HEK293 (cell line): ENCODE results near the gene SPP2.

Experiments used
- CTCF ChIA-PET: fragments of 350-600 bp; formaldehyde crosslinking; extraction: SDS; loops from one replicate; lab custom pipeline; 2021; ENCODE audit warnings: antibody characterized with exemption; lab: Yijun Ruan, JAX
- POLR2A ChIA-PET: fragments of 300-600 bp; formaldehyde crosslinking; extraction: SDS; loops from one replicate; lab custom pipeline; 2020; ENCODE audit warnings: antibody characterized with exemption, inconsistent platforms; lab: Yijun Ruan, JAX
- H3K27ac ChIP-seq: fragments of 200-500 bp; sonication (Bioruptor generic); 2 replicates; pipeline ENCODE4 v1.5.1; 2014; ENCODE audit warnings: low read depth, low read length, control low read depth, inconsistent platforms; ENCODE audit errors: extremely low read depth
- H3K36me3 ChIP-seq, 2 experiments: fragments of 200-500 bp in 1 of 2; sonication (Bioruptor generic) in 1 of 2; 1 replicate in 1 of 2; 2 replicates in 1 of 2; pipeline ENCODE4 v1.5.1; 2014 to 2017; ENCODE audit warnings: inconsistent platforms in 2 of 2, low read length in 2 of 2; ENCODE audit not compliant: control insufficient read depth in 2 of 2, insufficient read depth in 1 of 2
- H3K4me1 ChIP-seq: fragments of 200-500 bp; sonication (Bioruptor generic); 2 replicates; pipeline ENCODE4 v1.5.1; 2014; ENCODE audit warnings: mild to moderate bottlenecking, low read length, inconsistent platforms; ENCODE audit not compliant: control insufficient read depth, insufficient read depth
- H3K4me3 ChIP-seq: 2 replicates; pipeline ENCODE4 v1.5.1; 2011; ENCODE audit warnings: low read depth, mild to moderate bottlenecking, control low read depth, low read length, moderate library complexity
- H3K9me3 ChIP-seq: fragments of 200-500 bp; sonication (Bioruptor generic); 2 replicates; pipeline ENCODE4 v1.5.1; 2014; ENCODE audit warnings: low read depth, low read length, inconsistent platforms; ENCODE audit not compliant: control insufficient read depth, insufficient read depth
- BCL11A ChIP-seq: fragments of 450-650 bp; formaldehyde crosslinking; IDR thresholded peaks from 2 replicates; pipeline ENCODE4 v1.5.1; 2016; ENCODE audit warnings: low read depth, missing biosample characterization, missing genetic modification characterization
- EGR2 ChIP-seq: fragments of 450-650 bp; formaldehyde crosslinking; IDR thresholded peaks from 2 replicates; pipeline ENCODE4 v1.5.1; 2016; ENCODE audit warnings: low read depth, missing biosample characterization, missing genetic modification characterization
- HOXC10 ChIP-seq: sonication (generic); formaldehyde crosslinking; IDR thresholded peaks from 2 replicates; pipeline ENCODE4 v1.8.1; 2023; ENCODE audit warnings: mild to moderate bottlenecking, missing genetic modification reagents
- IKZF3 ChIP-seq: fragments of 450-650 bp; IDR thresholded peaks from 2 replicates; pipeline ENCODE4 v1.5.0; 2018; ENCODE audit warnings: missing biosample characterization, mild to moderate bottlenecking, missing genetic modification characterization, moderate library complexity
- KLF7 ChIP-seq: fragments of 450-650 bp; formaldehyde crosslinking; IDR thresholded peaks from 2 replicates; pipeline ENCODE4 v1.5.1; 2016; ENCODE audit warnings: missing biosample characterization, missing genetic modification characterization, borderline replicate concordance
- SETDB1 ChIP-seq: IDR thresholded peaks from one replicate; pipeline ENCODE4 v1.6.1; 2017; ENCODE audit warnings: mild to moderate bottlenecking, low read length, moderate library complexity, mixed read lengths; ENCODE audit not compliant: insufficient read length
- YY1 ChIP-seq: fragments of 450-650 bp; formaldehyde crosslinking; IDR thresholded peaks from 2 replicates; pipeline ENCODE4 v1.5.1; 2018; ENCODE audit warnings: missing biosample characterization, missing genetic modification characterization
- YY2 ChIP-seq: fragments of 450-650 bp; formaldehyde crosslinking; IDR thresholded peaks from 2 replicates; pipeline ENCODE4 v1.5.1; 2016; ENCODE audit warnings: missing biosample characterization, missing genetic modification characterization
- ZNF121 ChIP-seq: fragments of 450-650 bp; formaldehyde crosslinking; IDR thresholded peaks from 2 replicates; pipeline ENCODE4 v1.5.1; 2016; ENCODE audit warnings: missing biosample characterization, missing genetic modification characterization
- ZNF140 ChIP-seq: fragments of 450-650 bp; formaldehyde crosslinking; IDR thresholded peaks from 2 replicates; pipeline ENCODE4 v1.5.1; 2016; ENCODE audit warnings: missing biosample characterization, missing genetic modification characterization
- ZNF155 ChIP-seq: fragments of 450-650 bp; formaldehyde crosslinking; IDR thresholded peaks from 2 replicates; pipeline ENCODE4 v1.5.1; 2016; ENCODE audit warnings: missing biosample characterization, missing genetic modification characterization
- ZNF16 ChIP-seq: fragments of 450-650 bp; formaldehyde crosslinking; IDR thresholded peaks from 2 replicates; pipeline ENCODE4 v1.5.1; 2016; ENCODE audit warnings: low read depth, missing biosample characterization, missing genetic modification characterization
- ZNF473 ChIP-seq: fragments of 450-650 bp; formaldehyde crosslinking; IDR thresholded peaks from 2 replicates; pipeline ENCODE4 v1.5.1; 2017; ENCODE audit warnings: missing biosample characterization, missing genetic modification characterization
- ZNF544 ChIP-seq: fragments of 450-650 bp; formaldehyde crosslinking; IDR thresholded peaks from 2 replicates; pipeline ENCODE4 v1.5.0; 2017; ENCODE audit warnings: missing biosample characterization, missing genetic modification characterization
- ZNF701 ChIP-seq: fragments of 450-650 bp; formaldehyde crosslinking; IDR thresholded peaks from 2 replicates; pipeline ENCODE4 v1.5.1; 2016; ENCODE audit warnings: missing biosample characterization, missing genetic modification characterization
- TF ChIP-seq, protein P1 (sequence below): fragments of 450-650 bp; formaldehyde crosslinking; IDR thresholded peaks from 2 replicates; pipeline ENCODE4 v1.5.1; 2016; ENCODE audit warnings: missing biosample characterization, missing genetic modification characterization
- TF ChIP-seq, protein P2 (sequence below): fragments of 450-650 bp; formaldehyde crosslinking; IDR thresholded peaks from 2 replicates; pipeline ENCODE4 v1.5.1; 2017; ENCODE audit warnings: missing biosample characterization, missing genetic modification characterization
- TF ChIP-seq, protein P3 (sequence below): fragments of 450-650 bp; formaldehyde crosslinking; IDR thresholded peaks from 2 replicates; pipeline ENCODE4 v1.5.1; 2016; ENCODE audit warnings: missing biosample characterization, missing genetic modification characterization
- TF ChIP-seq, protein P4 (sequence below): fragments of 450-650 bp; formaldehyde crosslinking; IDR thresholded peaks from 2 replicates; pipeline ENCODE4 v1.5.1; 2016; ENCODE audit warnings: missing biosample characterization, missing genetic modification characterization
- TF ChIP-seq, protein P5 (sequence below): fragments of 450-650 bp; formaldehyde crosslinking; IDR thresholded peaks from 2 replicates; pipeline ENCODE4 v1.5.1; 2017; ENCODE audit warnings: missing biosample characterization, missing genetic modification characterization

Gene SPP2

DNA sequence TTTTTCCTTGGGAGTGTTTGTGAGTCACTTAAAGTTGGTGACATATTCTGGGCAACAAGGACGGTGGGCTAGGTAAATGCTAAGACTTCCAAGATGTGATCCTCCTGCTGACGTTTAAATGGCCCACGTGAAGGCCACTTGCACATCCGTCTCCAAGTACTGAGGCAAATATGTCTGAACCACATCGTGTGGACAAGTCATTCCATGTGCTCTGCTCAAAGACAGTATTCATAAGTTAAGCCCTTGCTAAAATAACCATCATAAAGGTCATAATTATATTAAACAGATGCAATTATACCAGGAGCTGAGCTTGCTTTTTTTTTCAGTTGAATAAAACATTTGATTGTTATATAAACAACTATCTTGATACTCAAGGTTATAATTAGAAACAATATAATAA lies 44.8 kb downstream of the SPP2 start:
- H3K27ac ChIP-seq: no peak overlapping the region
- TF ChIP-seq EGR2 (tag by site-specific recombination) (no peak), ZNF473 (no peak), ZNF121 (no peak), SETDB1 (no peak), ZNF16 (tag by site-specific recombination) (no peak), KLF7 (tag by site-specific recombination) (no peak), YY1 (tag by site-specific recombination) (no peak), HOXC10 (CRISPR knock-in tag) (no peak), ZNF544 (no peak), ZNF155 (tag by site-specific recombination) (no peak), BCL11A (tag by site-specific recombination) (no peak), YY2 (tag by site-specific recombination) (no peak), IKZF3 (no peak), ZNF701 (tag by site-specific recombination) (no peak), ZNF140 (tag by site-specific recombination) (no peak)
- TF ChIP-seq, protein P1, sequence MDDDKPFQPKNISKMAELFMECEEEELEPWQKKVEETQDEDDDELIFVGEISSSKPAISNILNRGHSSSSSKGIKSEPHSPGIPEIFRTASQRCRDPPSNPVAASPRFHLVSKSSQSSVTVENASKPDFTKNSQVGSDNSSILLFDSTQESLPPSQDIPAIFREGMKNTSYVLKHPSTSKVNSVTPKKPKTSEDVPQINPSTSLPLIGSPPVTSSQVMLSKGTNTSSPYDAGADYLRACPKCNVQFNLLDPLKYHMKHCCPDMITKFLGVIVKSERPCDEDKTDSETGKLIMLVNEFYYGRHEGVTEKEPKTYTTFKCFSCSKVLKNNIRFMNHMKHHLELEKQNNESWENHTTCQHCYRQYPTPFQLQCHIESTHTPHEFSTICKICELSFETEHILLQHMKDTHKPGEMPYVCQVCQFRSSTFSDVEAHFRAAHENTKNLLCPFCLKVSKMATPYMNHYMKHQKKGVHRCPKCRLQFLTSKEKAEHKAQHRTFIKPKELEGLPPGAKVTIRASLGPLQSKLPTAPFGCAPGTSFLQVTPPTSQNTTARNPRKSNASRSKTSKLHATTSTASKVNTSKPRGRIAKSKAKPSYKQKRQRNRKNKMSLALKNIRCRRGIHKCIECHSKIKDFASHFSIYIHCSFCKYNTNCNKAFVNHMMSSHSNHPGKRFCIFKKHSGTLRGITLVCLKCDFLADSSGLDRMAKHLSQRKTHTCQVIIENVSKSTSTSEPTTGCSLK: no peak
- TF ChIP-seq, protein P2, sequence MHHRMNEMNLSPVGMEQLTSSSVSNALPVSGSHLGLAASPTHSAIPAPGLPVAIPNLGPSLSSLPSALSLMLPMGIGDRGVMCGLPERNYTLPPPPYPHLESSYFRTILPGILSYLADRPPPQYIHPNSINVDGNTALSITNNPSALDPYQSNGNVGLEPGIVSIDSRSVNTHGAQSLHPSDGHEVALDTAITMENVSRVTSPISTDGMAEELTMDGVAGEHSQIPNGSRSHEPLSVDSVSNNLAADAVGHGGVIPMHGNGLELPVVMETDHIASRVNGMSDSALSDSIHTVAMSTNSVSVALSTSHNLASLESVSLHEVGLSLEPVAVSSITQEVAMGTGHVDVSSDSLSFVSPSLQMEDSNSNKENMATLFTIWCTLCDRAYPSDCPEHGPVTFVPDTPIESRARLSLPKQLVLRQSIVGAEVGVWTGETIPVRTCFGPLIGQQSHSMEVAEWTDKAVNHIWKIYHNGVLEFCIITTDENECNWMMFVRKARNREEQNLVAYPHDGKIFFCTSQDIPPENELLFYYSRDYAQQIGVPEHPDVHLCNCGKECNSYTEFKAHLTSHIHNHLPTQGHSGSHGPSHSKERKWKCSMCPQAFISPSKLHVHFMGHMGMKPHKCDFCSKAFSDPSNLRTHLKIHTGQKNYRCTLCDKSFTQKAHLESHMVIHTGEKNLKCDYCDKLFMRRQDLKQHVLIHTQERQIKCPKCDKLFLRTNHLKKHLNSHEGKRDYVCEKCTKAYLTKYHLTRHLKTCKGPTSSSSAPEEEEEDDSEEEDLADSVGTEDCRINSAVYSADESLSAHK (tag by site-specific recombination): no peak
- TF ChIP-seq, protein P3, sequence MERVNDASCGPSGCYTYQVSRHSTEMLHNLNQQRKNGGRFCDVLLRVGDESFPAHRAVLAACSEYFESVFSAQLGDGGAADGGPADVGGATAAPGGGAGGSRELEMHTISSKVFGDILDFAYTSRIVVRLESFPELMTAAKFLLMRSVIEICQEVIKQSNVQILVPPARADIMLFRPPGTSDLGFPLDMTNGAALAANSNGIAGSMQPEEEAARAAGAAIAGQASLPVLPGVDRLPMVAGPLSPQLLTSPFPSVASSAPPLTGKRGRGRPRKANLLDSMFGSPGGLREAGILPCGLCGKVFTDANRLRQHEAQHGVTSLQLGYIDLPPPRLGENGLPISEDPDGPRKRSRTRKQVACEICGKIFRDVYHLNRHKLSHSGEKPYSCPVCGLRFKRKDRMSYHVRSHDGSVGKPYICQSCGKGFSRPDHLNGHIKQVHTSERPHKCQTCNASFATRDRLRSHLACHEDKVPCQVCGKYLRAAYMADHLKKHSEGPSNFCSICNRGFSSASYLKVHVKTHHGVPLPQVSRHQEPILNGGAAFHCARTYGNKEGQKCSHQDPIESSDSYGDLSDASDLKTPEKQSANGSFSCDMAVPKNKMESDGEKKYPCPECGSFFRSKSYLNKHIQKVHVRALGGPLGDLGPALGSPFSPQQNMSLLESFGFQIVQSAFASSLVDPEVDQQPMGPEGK (tag by site-specific recombination): no peak
- TF ChIP-seq, protein P4, sequence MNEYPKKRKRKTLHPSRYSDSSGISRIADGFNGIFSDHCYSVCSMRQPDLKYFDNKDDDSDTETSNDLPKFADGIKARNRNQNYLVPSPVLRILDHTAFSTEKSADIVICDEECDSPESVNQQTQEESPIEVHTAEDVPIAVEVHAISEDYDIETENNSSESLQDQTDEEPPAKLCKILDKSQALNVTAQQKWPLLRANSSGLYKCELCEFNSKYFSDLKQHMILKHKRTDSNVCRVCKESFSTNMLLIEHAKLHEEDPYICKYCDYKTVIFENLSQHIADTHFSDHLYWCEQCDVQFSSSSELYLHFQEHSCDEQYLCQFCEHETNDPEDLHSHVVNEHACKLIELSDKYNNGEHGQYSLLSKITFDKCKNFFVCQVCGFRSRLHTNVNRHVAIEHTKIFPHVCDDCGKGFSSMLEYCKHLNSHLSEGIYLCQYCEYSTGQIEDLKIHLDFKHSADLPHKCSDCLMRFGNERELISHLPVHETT: no peak
- TF ChIP-seq, protein P5, sequence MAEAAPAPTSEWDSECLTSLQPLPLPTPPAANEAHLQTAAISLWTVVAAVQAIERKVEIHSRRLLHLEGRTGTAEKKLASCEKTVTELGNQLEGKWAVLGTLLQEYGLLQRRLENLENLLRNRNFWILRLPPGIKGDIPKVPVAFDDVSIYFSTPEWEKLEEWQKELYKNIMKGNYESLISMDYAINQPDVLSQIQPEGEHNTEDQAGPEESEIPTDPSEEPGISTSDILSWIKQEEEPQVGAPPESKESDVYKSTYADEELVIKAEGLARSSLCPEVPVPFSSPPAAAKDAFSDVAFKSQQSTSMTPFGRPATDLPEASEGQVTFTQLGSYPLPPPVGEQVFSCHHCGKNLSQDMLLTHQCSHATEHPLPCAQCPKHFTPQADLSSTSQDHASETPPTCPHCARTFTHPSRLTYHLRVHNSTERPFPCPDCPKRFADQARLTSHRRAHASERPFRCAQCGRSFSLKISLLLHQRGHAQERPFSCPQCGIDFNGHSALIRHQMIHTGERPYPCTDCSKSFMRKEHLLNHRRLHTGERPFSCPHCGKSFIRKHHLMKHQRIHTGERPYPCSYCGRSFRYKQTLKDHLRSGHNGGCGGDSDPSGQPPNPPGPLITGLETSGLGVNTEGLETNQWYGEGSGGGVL: no peak
- ChIA-PET POLR2A (interaction anchor here (0.7 kb wide), 1 partner anchor 809 kb away, joined by 3 read pairs; no protein-coding TSS in a partner anchor), CTCF (interaction anchor here (0.7 kb wide), 1 partner anchor 9 kb away, joined by 3 read pairs; no protein-coding TSS in a partner anchor)
- H3K36me3 ChIP-seq: no peaks in the 10 kb centered on the region
- no peaks in the 10 kb centered on the region for H3K9me3 ChIP-seq
- H3K4me3 ChIP-seq: no peak overlapping the region
- H3K4me1 ChIP-seq: no peaks in the 10 kb centered on the region
